ENCODE results near the gene CARD18.

- TF ChIP-seq POLR2A (IDR thresholded peaks at IDR 0.05): no peak
- TF ChIP-seq CTCF (IDR thresholded peaks at IDR 0.05): no peak
These were observed 2.6 kb upstream of the CARD18 start for GRCh38 chr11:105142167-105142566.

All from esophagus squamous epithelium (tissue), 4 donors.